Neural cell (in vitro differentiated cells): ENCODE results near the gene HCN1.

ENCODE experiments used
- CTCF ChIP-seq: fragments of 450-650 bp; IDR thresholded peaks from 2 replicates; pipeline ENCODE4 v1.5.1; 2014; ENCODE audit warnings: antibody characterized with exemption, mild to moderate bottlenecking, moderate library complexity; ENCODE audit not compliant: poor library complexity, severe bottlenecking
- EP300 ChIP-seq: fragments of 450-650 bp; conservative IDR thresholded peaks from 2 replicates; pipeline ENCODE4 v1.6.1; 2014; ENCODE audit warnings: antibody characterized with exemption, mild to moderate bottlenecking, moderate library complexity; ENCODE audit not compliant: poor library complexity, severe bottlenecking
- EZH2 ChIP-seq: fragments of 200-600, 300-800 bp; shearing (Covaris generic), sonication (generic); IDR thresholded peaks from 2 replicates; pipeline ENCODE4 v1.6.1; 2014; ENCODE audit warnings: antibody characterized with exemption, low read length, borderline replicate concordance, mild to moderate bottlenecking; ENCODE audit not compliant: insufficient read depth, poor library complexity, severe bottlenecking
- MXI1 ChIP-seq: fragments of 450-650 bp; conservative IDR thresholded peaks from 2 replicates; pipeline ENCODE4 v1.6.1; 2014; ENCODE audit warnings: antibody characterized with exemption, mild to moderate bottlenecking; ENCODE audit not compliant: poor library complexity, severe bottlenecking
- POLR2AphosphoS5 ChIP-seq: IDR thresholded peaks from 2 replicates; pipeline ENCODE4 v1.6.1; 2012
- RAD21 ChIP-seq: fragments of 450-650 bp; conservative IDR thresholded peaks from 2 replicates; pipeline ENCODE4 v1.6.1; 2014; ENCODE audit warnings: antibody characterized with exemption, mild to moderate bottlenecking, moderate library complexity
- REST ChIP-seq: IDR thresholded peaks from 2 replicates; pipeline ENCODE4 v1.6.1; 2012; ENCODE audit warnings: borderline replicate concordance
- SMC3 ChIP-seq: fragments of 450-650 bp; conservative IDR thresholded peaks from 2 replicates; pipeline ENCODE4 v1.6.1; 2014; ENCODE audit warnings: antibody characterized with exemption, mild to moderate bottlenecking, moderate library complexity; ENCODE audit not compliant: poor library complexity
- TAF1 ChIP-seq: IDR thresholded peaks from 2 replicates; pipeline ENCODE4 v1.6.1; 2012; ENCODE audit warnings: low read depth

GRCh38 chr5:45680950-45681349 lies 15.2 kb downstream of the HCN1 start:
- TF ChIP-seq EZH2, result no peak
- no peak for TF ChIP-seq CTCF
- TF ChIP-seq REST, result no peak
- no peak for TF ChIP-seq TAF1
- TF ChIP-seq RAD21, result no peak
- TF ChIP-seq POLR2AphosphoS5, result no peak
- no peak for TF ChIP-seq MXI1
- no peak for TF ChIP-seq EP300
- TF ChIP-seq SMC3, result no peak
